GM08714 (cell line): Measurements from ENCODE around the gene UBE2I.

Experiments used
- H3K4me3 ChIP-seq: fragments of 200-500 bp; sonication (Bioruptor generic); 2 replicates; pipeline ENCODE4 v1.5.1; 2014; ENCODE audit warnings: mild to moderate bottlenecking, low read length, inconsistent platforms
- ZNF274 ChIP-seq: IDR thresholded peaks from 2 replicates; pipeline ENCODE4 v1.6.1; 2012; ENCODE audit warnings: mild to moderate bottlenecking, low read depth, low read length

The UBE2I gene

GRCh38 chr16:1311212-1311737 is 1.8 kb downstream of the UBE2I start:
- no peak for TF ChIP-seq ZNF274
- peak overlapping the region; percentile 83 for H3K4me3 ChIP-seq

DNA sequence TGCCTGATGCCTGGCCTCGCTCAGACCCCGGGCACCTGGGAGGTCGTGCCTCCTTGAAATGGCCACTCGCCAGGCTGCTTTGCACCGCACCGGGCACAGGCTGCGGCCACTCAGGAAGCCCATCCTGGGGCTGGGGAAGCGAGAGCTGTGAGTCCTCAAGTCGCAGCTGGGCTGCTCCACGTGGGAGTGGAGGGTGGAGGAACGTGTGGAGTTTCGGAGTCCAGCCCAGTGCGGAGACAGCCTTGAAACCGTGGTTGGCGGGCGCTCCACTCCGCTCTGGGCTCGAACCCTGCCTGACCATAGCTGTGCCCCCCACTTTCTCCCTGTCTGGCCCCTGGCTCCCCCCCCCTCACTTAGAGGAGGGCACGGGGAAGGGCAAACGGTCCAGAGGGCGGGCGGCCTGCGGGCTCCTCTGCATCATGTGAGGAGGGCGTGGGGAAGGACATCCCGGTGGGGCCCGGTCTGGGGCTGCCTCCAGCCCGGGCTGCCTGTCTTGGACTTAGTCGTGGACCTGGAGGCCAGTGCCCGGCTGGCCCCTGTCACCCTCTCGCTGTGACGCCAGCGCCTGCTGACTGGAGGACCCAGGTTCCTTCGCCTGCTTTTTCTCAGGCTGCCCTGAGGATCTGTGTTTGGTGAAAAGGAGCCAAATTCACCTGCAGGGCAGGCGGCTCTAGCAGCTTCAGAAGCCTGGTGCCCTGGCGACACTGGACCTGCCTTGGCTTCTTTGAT is 2.5 kb downstream of the UBE2I start:
- H3K4me3 ChIP-seq = peak overlapping the region; percentile 83; the same call in 1 of the 2 replicates
- TF ChIP-seq ZNF274 = no peak

GRCh38 chr16:1312467-1312816 is 3.0 kb downstream of the UBE2I start:
- H3K4me3 ChIP-seq = no peak overlapping the region
- no peak for TF ChIP-seq ZNF274

DNA sequence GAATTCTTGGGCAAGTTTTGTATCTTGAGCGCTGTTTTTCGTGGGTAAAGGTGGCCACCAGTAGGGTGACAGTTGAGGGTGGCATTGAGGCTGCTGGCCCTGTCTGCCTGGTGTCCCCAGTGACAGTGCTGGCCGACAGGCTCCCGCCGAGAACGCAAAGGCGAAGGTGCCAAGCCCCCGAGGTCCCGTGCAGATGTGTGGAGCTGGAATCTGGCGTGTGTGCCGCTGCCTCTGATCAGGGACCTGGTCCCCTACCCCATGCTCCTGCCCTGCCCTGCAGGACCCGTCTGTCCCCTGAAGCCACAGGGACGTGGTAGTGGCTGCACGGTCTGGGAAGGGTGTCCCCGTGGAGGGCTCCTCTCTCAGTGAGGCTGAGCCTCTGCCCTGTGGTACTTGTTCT is 3.5 kb downstream of the UBE2I start:
- no peak overlapping the region for H3K4me3 ChIP-seq
- no peak for TF ChIP-seq ZNF274

DNA sequence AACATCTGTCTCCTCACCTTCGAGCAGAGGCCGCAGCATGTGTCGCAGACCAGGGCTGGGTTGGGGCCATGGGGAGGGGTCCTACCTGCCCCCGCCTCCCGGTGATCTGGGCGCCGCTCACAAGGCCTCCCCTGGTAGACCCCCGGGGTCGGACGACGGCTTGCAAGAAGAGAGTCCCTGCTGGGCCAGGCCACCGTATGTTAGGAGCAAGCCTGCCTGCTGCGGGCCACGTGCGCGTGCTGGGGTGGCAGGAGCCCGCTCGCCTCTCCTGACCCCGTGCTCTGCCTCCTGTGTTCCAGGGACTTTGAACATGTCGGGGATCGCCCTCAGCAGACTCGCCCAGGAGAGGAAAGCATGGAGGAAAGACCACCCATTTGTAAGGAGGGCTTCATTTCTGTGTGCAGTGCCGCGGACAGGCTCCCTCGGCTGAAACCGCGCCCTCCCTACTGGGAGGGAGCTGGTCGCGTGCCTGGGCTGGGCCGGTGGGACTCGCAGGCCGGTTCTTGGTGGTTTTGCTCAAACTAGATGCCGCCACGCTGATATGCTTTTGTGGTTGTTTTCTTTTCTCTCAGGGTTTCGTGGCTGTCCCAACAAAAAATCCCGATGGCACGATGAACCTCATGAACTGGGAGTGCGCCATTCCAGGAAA is 4.4 kb downstream of the UBE2I start:
- H3K4me3 ChIP-seq = no peak overlapping the region
- no peak for TF ChIP-seq ZNF274

GRCh38 chr16:1314399-1315068 is 5.1 kb downstream of the UBE2I start:
- TF ChIP-seq ZNF274 = no peak
- no peak overlapping the region for H3K4me3 ChIP-seq

DNA sequence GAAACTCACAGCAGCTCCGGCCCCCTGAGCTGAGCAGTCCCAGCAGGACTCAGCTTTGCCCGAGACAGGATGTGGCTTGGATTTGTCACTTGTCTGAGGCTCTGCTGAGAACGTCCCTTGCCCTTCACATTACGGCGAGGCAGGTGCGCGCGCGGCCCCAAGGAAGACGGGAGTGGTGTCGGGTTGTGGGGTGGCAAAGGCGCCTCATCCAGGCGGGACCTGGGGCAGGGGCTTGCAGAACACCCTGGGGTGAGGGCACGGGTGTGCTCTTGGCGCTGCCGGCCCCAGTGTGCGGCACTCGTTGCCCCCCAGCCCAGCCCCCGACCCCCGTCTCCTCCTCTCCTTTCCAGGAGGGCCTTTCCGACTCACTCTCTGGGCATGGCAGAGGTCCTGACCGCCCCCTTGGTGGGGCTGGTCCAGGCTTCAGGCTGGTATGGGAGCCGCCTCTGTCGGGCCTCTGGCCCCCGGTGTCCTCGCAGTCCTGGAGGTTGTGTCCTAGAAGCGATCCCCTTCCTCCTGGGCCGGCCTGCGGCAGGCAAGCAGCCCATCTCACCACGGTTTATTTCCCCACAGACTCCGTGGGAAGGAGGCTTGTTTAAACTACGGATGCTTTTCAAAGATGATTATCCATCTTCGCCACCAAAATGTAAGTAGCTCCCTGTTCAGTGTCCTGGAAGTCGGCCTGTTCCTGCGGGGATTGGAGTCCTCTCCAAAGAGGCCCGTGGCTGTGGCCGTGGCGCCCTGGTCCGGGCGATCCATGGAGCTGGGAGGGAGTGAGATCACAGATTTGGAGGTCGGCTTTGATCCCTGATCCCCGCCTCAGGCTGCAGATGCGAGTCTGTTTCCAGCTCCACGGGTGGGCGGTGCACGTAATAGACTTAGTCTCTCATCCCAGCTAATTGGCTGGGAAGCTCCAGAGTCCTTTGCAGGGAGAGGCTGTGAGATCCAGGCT is 5.9 kb downstream of the UBE2I start:
- TF ChIP-seq ZNF274 = no peak
- no peak overlapping the region for H3K4me3 ChIP-seq

GRCh38 chr16:1316033-1316405 is 6.6 kb downstream of the UBE2I start:
- TF ChIP-seq ZNF274 = no peak
- H3K4me3 ChIP-seq = no peak overlapping the region

DNA sequence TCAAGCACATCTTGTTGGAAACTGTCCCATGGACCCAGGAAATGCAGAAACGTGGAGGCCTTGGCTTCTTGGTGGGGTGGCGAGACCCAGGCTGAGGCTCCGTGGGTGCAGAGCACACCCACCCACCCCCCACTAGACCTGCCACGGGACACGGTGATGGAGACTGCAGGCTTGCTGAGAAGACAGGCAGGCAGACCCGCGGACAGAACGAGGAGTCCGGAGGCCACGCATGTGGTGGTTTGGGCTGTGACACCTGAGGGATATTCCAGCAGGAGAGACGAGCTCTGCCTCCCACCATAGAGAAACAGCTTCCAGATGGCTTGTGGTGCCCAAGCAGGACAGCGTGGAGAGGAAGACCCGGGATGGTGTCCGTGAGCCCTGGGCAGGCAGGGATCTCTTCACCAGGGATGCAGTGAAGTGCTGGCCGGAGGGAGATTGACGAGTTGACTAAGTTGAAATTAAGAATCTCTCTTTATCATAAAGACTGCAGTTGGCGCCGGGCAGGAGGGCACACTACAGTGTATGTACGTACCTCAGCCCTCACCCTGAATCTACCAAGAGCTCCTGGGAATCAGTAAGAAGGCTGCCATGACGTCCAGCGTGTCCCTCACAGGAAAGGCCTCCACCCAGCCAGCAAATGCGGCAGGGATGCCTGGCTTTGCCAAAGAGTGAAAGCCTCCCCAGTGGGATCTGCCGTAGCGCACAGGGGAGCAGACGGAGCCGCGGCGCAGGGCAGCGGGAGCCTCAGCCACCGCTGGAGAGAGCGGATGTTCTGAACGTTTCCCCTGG is 8.2 kb downstream of the UBE2I start:
- no peak for TF ChIP-seq ZNF274
- H3K4me3 ChIP-seq = no peak overlapping the region

DNA sequence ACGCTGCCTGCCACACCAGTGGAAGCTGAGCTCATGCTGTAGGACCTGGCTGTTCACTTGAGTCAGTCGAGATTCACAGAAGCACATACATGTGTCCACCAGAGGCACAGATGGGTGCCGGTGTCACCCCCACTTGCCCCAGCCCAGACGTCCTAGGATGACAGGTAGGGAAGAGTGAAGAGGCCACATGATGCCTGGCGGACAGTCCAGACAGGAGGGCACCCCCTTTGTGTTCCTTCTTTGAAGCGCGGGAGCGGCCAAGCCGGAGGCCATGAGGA is 8.8 kb downstream of the UBE2I start:
- no peak for TF ChIP-seq ZNF274
- no peak overlapping the region for H3K4me3 ChIP-seq

DNA sequence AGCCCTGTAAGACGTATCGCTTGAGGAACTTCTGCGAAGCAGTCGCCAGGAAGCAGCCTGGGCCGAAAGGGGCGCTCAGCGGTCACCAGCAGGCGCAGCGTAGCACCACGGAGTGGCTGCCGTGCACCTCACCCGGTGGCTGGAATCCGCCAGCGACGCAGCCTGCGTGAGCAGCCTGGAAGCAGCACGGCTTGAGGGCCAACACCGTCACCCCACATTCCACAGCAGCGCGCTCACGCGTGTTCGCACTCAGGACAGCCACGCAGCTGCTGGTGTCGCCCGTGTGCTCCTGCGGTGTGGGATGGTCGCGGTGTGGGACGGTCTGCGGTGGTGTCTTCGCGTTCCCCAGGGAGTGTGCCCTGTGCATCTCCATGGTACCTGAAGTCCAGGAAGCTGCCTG is 9.6 kb downstream of the UBE2I start:
- no peak for TF ChIP-seq ZNF274
- H3K4me3 ChIP-seq = no peak overlapping the region

GRCh38 chr16:1320097-1320496 is 10.7 kb downstream of the UBE2I start:
- no peak for TF ChIP-seq ZNF274
- H3K4me3 ChIP-seq = no peak overlapping the region

GRCh38 chr16:1320658-1321240 is 11.3 kb downstream of the UBE2I start:
- TF ChIP-seq ZNF274 = no peak
- H3K4me3 ChIP-seq = no peak overlapping the region
